Measurements from ENCODE around the gene GRID1. TPM values are rescaled to one million over a fixed set of nuclear protein-coding genes. Genes with fewer than 3 reads are reported as not detected.

The GRID1 gene
- total RNA-seq, 1 donor from 2014 or later, result 1.1 TPM

GRCh38 chr10:85961073-85961472 lies 405.5 kb downstream of the GRID1 start:
- H3K4me3 Mint-ChIP-seq, result no peak overlapping the region
- no peaks in the 10 kb centered on the region for H3K4me1 Mint-ChIP-seq
- no peak overlapping the region for H3K27ac Mint-ChIP-seq (ENCODE audit: unreplicated experiment)
- no peak for TF ChIP-seq CTCF (conservative IDR thresholded peaks at IDR 0.05)
- peaks cover 12% of the 10 kb centered on the region for H3K27me3 Mint-ChIP-seq (ENCODE audit: low read depth)
- no peak for DNase-seq (ENCODE audit: low read depth, low spot score)
- peaks cover 10% of the 10 kb centered on the region for H3K9me3 Mint-ChIP-seq
- H3K36me3 Mint-ChIP-seq (ENCODE audit: low read depth), result no peaks in the 10 kb centered on the region

- Mint-ChIP-seq H3K4me1 (no peaks in the 10 kb centered on the region), H3K27me3 (ENCODE audit: low read depth) (peaks cover 12% of the 10 kb centered on the region), H3K9me3 (peaks cover 7% of the 10 kb centered on the region), H3K27ac (ENCODE audit: unreplicated experiment) (no peak overlapping the region), H3K4me3 (no peak overlapping the region), H3K36me3 (ENCODE audit: low read depth) (no peaks in the 10 kb centered on the region)
- TF ChIP-seq CTCF (conservative IDR thresholded peaks at IDR 0.05), result no peak
- no peak for DNase-seq (ENCODE audit: low read depth, low spot score)
Measured at GRCh38 chr10:85959239-85959638, 407.4 kb downstream of the GRID1 start.

- no peak overlapping the region for H3K4me3 Mint-ChIP-seq
- no peak for TF ChIP-seq CTCF (conservative IDR thresholded peaks at IDR 0.05)
- DNase-seq (ENCODE audit: low read depth, low spot score), result no peak
- no peak overlapping the region for H3K27ac Mint-ChIP-seq (ENCODE audit: unreplicated experiment)
- H3K27me3 Mint-ChIP-seq (ENCODE audit: low read depth), result peaks cover 4% of the 10 kb centered on the region
- H3K36me3 Mint-ChIP-seq (ENCODE audit: low read depth), result no peaks in the 10 kb centered on the region
- H3K9me3 Mint-ChIP-seq, result peaks cover 4% of the 10 kb centered on the region
- H3K4me1 Mint-ChIP-seq, result no peaks in the 10 kb centered on the region
Measured at GRCh38 chr10:85950921-85951320, 415.7 kb downstream of the GRID1 start.

GRCh38 chr10:85946713-85947326 lies 419.8 kb downstream of the GRID1 start:
- H3K27me3 Mint-ChIP-seq (ENCODE audit: low read depth), result peaks cover 4% of the 10 kb centered on the region
- H3K27ac Mint-ChIP-seq (ENCODE audit: unreplicated experiment), result no peak overlapping the region
- no peak for DNase-seq (ENCODE audit: low read depth, low spot score)
- no peak for TF ChIP-seq CTCF (conservative IDR thresholded peaks at IDR 0.05)
- no peaks in the 10 kb centered on the region for H3K4me1 Mint-ChIP-seq
- H3K4me3 Mint-ChIP-seq, result no peak overlapping the region
- H3K36me3 Mint-ChIP-seq (ENCODE audit: low read depth), result no peaks in the 10 kb centered on the region
- no peaks in the 10 kb centered on the region for H3K9me3 Mint-ChIP-seq

GRCh38 chr10:85936161-85936560 lies 430.4 kb downstream of the GRID1 start:
- H3K4me3 Mint-ChIP-seq, result no peak overlapping the region
- peaks cover 4% of the 10 kb centered on the region for H3K27me3 Mint-ChIP-seq (ENCODE audit: low read depth)
- H3K4me1 Mint-ChIP-seq, result no peaks in the 10 kb centered on the region
- no peak for DNase-seq (ENCODE audit: low read depth, low spot score)
- no peaks in the 10 kb centered on the region for H3K9me3 Mint-ChIP-seq
- no peak for TF ChIP-seq CTCF (conservative IDR thresholded peaks at IDR 0.05)
- H3K27ac Mint-ChIP-seq (ENCODE audit: unreplicated experiment), result no peak overlapping the region
- no peaks in the 10 kb centered on the region for H3K36me3 Mint-ChIP-seq (ENCODE audit: low read depth)

Data from neural crest cell (in vitro differentiated cells).